DOHH2 (cell line): ENCODE results near the gene RPUSD3.

Experiments used
- EZH2phosphoT487 ChIP-seq: fragments of 200-600 bp; sonication (generic); IDR thresholded peaks from 2 replicates; pipeline ENCODE4 v1.6.1; 2017; ENCODE audit warnings: borderline replicate concordance, mild to moderate bottlenecking, antibody characterized with exemption, low read length, moderate library complexity, mixed read lengths
- TF ChIP-seq, protein P1 (sequence below): fragments of 200-600 bp; sonication (generic); IDR thresholded peaks from one replicate; pipeline ENCODE4 v1.5.1; 2014; ENCODE audit warnings: antibody characterized with exemption, mild to moderate bottlenecking, low read depth, low read length; ENCODE audit not compliant: poor library complexity, severe bottlenecking

DNA sequence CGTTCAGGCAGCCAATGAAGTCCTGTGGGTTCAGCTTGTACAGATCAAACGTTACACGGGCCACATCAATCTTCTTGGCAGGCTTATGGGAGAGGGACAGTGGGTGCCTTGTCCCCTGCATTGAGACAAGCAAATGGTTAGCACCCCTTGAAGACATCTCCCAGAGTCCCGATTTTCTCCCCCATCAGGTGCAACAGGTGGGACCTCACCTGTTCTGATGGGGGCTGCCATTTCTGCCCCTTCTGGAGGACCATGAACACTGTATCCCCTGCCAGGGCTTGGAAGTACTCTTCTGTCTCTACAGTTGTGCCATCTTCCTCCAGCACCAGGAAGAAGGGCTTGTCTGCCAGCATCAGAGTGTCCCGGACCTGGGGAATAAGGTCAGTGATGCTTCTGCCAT is 26.1 kb upstream of the RPUSD3 start:
- TF ChIP-seq, protein P1, sequence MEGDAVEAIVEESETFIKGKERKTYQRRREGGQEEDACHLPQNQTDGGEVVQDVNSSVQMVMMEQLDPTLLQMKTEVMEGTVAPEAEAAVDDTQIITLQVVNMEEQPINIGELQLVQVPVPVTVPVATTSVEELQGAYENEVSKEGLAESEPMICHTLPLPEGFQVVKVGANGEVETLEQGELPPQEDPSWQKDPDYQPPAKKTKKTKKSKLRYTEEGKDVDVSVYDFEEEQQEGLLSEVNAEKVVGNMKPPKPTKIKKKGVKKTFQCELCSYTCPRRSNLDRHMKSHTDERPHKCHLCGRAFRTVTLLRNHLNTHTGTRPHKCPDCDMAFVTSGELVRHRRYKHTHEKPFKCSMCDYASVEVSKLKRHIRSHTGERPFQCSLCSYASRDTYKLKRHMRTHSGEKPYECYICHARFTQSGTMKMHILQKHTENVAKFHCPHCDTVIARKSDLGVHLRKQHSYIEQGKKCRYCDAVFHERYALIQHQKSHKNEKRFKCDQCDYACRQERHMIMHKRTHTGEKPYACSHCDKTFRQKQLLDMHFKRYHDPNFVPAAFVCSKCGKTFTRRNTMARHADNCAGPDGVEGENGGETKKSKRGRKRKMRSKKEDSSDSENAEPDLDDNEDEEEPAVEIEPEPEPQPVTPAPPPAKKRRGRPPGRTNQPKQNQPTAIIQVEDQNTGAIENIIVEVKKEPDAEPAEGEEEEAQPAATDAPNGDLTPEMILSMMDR, result no peak
- TF ChIP-seq EZH2phosphoT487, result no peak
